GM15510 (cell line): ENCODE results near the gene EPB41.

Experiments
- POLR2A ChIP-seq: IDR thresholded peaks from 3 replicates; pipeline ENCODE4 v1.6.1; 2011; ENCODE audit warnings: borderline replicate concordance; ENCODE audit not compliant: insufficient read length; ENCODE audit errors: extremely low read depth

EPB41 gene

DNA sequence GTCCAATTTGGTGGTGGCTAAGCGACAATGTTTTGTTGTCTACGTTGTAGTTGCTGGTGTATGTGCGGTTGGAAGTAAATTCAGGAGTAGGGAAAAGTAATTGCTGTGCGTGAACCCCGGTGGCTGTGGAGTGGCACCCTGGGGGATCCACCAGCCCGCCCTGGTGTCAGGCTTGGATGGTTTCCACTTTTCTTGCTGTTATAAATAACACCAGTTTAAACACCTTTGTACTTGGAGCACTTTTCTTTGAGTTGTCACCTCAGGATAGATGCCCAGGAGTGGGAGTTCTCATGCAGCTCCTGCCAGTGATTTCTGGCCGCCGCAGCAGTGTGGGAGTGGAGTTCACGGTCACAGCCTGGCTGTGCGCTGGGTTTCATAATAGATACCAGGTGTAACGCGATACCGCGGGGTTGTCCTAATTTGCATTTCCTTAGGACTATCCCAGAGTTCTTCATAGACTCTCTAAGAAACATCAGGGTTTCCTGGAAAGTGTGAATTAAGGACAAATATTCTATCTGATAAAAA lies 222.1 kb downstream of the EPB41 start:
- no peak for TF ChIP-seq POLR2A

- TF ChIP-seq POLR2A: no peak
Observed at GRCh38 chr1:29142714-29143113, 228.3 kb downstream of the EPB41 start.

DNA sequence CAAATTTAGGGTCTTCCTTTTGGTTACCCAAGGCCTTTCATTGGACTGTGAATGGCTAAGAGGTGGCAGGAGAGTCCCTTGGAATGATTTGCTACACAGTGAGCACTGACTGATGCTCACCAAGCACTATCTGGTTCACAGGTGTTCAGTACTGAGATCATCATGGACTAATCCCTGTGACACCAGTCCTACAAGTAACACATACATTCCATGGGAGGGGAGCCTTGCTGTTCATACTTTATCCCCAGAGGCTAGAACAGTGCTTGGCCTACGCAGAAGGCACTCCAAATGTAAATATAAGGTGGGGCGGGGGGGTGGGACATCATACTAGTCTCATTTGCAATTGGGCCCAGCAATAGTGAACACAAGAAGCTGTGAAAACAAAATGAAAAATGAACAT lies 229.8 kb downstream of the EPB41 start:
- TF ChIP-seq POLR2A: no peak

GRCh38 chr1:29145739-29146437 lies 231.5 kb downstream of the EPB41 start:
- no peak for TF ChIP-seq POLR2A

DNA sequence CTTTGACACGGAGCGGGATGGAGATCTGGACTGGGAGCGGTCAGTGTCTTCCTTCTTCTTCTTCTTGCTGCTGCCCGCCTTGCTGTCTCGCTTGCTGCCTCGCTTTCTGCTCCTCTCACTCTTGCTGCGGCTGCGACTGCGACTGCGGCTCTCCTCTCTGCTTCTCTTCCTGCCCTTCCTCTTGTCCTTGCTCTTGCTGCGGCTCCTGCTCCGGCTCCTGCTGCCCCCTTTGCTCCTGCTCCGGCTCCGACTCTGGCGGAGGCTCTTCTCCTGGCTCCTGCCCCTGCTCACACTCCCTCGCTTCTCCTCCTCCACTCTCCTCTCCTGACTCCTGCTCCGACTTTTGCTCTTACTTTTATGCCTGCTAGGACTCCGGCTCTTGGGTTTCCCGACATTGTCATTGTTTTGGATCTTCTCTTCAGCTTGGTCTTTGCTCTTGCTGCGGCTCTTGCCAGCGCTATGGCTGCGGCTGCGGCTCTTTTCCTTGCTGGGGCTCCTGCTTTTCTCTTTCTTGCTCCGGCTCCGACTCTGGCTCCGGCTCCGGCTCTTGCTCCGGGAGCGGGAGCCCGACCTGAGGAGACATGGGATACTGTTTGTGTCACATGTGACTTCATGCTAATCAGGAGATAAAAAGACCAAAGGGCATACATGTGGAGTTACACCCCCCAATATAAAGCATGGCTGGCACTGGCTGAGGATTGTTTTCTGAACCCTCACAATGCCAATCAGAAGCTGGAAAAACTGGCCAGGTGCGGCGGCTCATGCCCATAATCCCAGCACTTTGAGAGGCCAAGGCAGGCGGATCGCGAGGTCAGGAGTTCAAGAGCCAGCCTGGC lies 234.5 kb downstream of the EPB41 start:
- no peak for TF ChIP-seq POLR2A

GRCh38 chr1:29152046-29152805 lies 237.9 kb downstream of the EPB41 start:
- no peak for TF ChIP-seq POLR2A

GRCh38 chr1:29156543-29157268 lies 242.3 kb downstream of the EPB41 start:
- no peak for TF ChIP-seq POLR2A

DNA sequence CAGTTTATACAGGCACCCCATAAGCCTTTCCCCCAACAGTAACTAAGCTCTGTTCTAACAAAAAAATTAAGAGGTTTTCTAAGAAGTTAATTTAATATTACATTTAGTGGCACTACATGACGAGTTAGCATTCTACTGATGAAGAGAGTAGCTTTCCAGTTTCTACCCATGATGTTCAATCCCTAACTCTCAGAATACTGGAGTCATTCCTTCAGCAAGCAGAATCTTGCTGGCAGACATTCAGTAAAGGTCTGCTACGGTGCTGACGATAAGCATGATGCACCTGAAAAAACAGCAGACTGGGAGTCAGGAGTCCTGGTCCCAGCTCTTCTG lies 242.9 kb downstream of the EPB41 start:
- TF ChIP-seq POLR2A: no peak

- TF ChIP-seq POLR2A: no peak
Observed at GRCh38 chr1:29159773-29160172, 245.4 kb downstream of the EPB41 start.

DNA sequence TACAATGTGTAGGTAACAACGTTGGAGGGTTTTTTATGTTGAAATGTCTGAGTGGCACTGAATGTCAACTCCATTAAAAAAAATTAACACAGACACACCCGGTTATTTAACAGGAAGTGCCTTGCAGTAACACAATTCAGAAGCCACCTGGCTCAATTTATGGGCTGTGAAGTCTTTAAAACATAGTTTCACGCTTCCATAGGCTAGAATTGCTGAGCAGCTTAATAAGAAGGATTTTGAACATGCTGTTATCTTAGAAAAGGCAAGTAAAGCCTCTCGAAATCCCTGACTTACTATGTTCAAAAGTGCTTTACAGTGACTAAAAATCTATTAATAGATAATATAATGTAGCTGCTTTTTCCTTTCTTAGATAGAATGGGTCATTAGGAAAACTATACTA lies 247.7 kb downstream of the EPB41 start:
- TF ChIP-seq POLR2A: no peak

GRCh38 chr1:29162476-29163138 lies 248.2 kb downstream of the EPB41 start:
- no peak for TF ChIP-seq POLR2A

- TF ChIP-seq POLR2A: no peak
Observed at GRCh38 chr1:29164588-29164987, 250.2 kb downstream of the EPB41 start.

DNA sequence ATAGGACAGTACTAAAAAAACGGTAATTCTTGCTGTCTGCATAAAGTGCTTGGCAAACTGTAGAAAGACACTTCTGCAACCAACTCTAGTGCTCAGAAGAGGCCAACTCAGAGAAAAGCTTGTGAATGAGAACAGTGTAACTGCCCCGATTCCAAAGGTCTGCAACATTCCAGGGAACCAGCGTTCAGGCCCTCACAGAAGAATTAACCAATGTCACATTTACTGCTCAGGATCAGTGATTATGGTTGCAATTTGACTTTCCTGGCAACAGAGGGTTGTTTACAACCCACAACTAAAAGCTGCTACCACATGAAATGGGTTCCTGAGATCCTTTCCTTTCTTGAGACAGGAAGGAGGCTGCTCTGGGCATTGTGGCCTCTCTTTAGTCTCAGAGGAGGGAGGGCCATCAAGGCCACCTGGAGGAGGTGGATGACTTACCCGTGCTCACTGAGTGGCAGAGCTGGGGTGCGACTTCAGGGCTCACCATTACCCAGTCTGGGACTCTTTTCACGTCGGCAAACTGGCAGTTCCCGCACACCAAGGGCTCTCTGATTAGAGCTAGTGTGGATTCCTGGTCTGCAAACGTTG lies 252.0 kb downstream of the EPB41 start:
- no peak for TF ChIP-seq POLR2A

- no peak for TF ChIP-seq POLR2A
Observed at GRCh38 chr1:29167904-29168303, 253.5 kb downstream of the EPB41 start.
